RCC 7860 (cell line): ENCODE measurements around the gene GRM8.

Experiments
- DNase-seq: peaks from one replicate; pipeline ENCODE4 v3.0.0-alpha.2; 2015; ENCODE audit warnings: low spot score
- FAIRE-seq: peaks from 2 replicates; lab custom pipeline; 2012; peaks lifted over from hg19 to GRCh38; lab: Jason Lieb, UNC

Gene GRM8

DNA sequence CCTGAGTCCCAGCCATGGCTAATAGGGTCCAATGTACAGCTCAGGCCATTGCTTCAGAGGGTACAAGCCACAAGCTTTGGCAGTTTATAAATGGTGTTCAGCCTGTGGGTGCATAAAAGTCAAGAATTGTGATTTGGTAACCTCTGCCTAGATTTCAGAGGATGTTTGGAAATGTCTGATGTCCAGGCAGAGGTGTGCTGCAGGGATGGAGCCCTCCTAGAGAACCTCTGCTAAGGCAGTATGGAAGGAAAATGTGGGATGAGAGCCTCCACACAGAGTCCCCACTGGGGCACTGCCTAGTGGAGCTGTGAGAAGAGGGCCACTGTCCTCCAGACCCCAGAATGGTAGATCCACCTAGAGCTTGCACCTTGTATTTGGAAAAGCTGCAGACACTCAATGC is 779.9 kb downstream of the GRM8 start:
- DNase-seq (no peak), FAIRE-seq (no peak)

DNA sequence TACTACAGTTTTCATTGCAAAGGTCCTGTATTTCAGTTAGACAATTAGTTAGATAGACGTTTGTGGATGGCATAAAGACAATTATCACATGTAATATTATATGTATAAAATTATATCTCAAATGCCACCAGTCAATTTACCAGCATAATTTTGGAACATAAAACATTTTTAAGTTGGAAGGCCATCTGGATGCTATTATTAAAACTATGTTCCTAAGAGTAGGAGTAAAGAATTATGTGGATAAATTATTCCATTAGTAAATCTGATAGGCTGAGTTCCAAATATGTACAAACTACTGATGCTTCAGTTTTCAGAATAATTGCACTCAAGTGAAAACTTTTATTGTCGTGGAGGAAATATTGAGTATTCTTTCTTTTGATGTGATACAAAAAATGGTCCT is 790.3 kb downstream of the GRM8 start:
- FAIRE-seq (no peak), DNase-seq (no peak)

- no peak for FAIRE-seq
- DNase-seq = no peak
Observed at GRCh38 chr7:126460664-126461063, 792.1 kb downstream of the GRM8 start.

GRCh38 chr7:126453104-126453503 is 799.6 kb downstream of the GRM8 start:
- FAIRE-seq (no peak), DNase-seq (no peak)

GRCh38 chr7:126450269-126450671 is 802.5 kb downstream of the GRM8 start:
- DNase-seq (no peak), FAIRE-seq (no peak)

DNA sequence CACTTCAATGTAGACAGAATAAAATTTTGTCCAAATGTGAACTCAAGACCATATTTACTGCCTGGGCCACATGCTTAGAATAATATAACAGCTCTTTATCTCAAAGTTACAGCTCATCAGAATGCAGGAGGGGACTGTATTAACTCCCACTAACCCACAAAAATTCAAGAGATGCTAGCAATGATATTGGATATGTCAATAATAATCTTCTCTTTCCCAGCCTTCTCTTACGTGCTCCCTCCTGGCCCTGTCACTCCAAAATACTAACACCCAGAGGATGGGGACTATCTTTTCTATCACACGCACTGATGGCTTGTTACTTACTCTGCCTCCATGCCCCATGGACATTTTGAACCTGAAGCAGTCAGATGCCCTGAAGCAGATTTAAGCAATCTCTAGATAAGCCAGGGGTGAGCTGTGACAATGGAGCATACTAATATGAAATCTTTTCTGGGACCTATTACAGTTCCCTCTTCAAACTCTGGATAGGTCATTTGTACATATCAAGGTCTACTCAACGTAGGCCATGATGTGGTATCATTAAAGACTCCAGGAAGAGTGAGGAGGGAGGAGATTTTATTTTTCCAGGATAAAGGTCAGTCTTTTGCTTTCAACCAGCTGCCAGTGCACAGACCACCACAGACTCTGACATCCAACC is 803.0 kb downstream of the GRM8 start:
- FAIRE-seq = no peak
- DNase-seq = no peak

- no peak for FAIRE-seq
- no peak for DNase-seq
Observed at GRCh38 chr7:126447984-126448383, 804.8 kb downstream of the GRM8 start.

DNA sequence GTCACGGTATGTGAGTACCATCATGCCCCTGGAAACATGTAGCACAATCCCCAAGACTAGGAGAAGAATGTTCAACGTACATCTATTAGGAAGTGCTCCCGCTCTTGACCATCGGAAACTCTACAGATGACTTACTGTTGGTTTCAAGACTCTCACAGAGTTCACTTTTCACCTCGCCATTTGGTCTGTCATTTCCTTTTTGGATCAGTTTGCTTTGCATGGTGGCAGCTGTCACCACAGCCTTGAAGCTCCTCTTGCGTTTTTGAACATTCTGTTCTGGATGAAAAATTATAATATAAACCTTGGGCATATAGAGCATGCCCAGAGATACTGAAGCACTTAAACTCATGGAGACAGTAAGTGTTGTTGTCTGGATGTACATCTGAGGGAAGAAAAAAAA is 806.8 kb downstream of the GRM8 start:
- DNase-seq (no peak), FAIRE-seq (no peak)

DNA sequence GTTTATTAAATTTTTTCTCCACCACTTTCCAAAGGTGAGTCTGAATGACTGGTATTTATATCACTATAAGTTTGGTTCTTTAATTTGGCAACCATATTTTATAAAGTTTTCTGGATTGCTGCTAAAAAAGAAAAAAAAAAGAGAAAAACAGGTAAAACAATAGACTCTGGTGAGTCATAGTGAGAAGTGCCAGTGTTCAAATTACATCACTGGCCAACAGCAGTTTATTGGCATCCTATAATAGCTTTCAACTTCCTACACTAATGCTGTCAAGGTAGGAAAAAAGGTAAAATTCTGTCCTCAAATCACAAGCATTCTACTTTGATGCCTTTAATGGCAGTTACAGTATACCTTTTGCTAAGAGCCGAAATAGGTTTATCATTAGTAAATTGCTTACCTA is 808.8 kb downstream of the GRM8 start:
- FAIRE-seq (no peak), DNase-seq (no peak)

- no peak for DNase-seq
- no peak for FAIRE-seq
Observed at GRCh38 chr7:126442908-126443307, 809.8 kb downstream of the GRM8 start.

GRCh38 chr7:126441745-126442144 is 811.0 kb downstream of the GRM8 start:
- DNase-seq (no peak), FAIRE-seq (no peak)

DNA sequence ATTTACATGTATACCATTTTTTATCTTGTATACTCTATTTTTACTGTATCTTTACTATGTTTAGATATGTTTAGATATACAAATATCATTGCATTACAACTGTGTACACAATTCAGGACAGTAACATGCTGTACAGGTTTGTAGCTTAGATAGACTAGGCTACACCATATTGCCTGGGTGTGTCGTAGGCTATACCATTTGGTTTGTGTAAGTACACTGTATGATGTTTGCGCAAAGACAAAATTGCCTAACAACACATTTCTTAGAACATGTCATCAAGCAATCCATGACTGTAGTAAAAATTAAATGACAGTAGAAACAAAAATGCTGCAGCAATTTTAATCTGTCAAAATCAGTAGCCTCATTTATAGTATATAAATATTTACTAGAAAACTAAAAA is 812.2 kb downstream of the GRM8 start:
- no peak for FAIRE-seq
- no peak for DNase-seq

DNA sequence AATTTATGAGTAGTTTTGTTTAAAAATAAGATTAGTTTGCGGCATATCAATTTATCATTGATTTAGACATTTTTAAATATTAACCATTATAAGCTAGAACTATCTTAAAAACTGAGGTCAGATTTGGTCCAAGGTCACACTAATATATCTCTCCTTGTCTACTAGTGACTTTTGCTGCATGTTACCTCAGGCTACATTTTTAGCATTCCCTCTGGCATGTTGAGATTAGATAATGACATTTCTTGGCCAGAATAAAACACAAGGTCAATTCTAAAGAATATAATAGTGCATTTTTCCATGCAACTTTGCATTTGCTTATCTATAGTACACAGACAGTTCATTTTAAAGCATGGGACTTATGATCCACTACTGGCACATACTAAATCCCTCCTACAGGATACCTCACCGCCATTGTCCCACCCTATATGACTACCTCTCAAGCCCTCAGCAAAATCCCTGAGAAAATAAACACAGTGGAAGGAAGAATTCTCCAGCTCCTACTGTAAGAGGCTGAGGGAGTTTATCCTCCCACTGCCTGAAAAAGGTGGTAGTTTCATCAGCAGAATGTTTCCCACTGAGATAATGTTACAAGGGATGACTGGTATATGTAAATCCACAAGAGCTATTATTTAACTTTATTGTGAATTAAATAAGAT is 816.4 kb downstream of the GRM8 start:
- no peak for DNase-seq
- FAIRE-seq = no peak

DNA sequence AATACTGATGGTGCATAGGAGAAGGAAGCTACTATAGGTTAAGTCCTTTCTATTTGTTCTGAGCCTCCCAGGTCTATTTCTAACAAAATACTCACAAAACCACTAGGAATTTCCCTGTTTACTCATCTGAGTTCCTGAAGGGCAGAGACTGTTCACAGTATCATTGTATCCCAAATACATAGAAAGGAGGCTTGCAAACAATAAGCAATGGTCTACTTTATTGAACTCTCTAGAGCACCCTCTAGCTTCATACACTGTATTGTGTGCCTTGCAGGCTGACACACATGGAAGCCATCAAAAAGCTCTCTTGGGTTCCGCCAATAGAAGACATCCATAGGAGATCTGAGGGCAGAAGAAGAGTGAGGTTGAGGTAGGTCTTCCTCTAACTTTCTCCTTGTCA is 826.1 kb downstream of the GRM8 start:
- no peak for DNase-seq
- no peak for FAIRE-seq

DNA sequence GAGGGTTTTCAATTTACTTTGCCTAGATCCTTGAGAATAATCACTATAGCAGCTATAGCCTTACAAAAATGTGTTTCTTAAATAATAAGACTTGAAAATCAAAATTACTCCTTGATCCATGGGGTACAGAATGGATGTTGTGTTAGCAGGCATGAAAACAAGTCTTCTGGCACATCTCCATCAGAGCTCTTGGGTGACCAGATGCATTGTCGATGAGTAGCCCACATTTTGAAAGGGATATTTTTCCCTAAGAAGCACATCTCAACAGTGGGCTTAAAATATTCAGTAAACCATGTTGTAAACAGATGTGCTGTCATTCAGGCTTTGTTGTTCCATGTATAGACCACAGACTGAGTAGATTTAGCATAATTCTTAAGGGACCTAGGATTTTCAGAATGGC is 827.8 kb downstream of the GRM8 start:
- FAIRE-seq (no peak), DNase-seq (no peak)

DNA sequence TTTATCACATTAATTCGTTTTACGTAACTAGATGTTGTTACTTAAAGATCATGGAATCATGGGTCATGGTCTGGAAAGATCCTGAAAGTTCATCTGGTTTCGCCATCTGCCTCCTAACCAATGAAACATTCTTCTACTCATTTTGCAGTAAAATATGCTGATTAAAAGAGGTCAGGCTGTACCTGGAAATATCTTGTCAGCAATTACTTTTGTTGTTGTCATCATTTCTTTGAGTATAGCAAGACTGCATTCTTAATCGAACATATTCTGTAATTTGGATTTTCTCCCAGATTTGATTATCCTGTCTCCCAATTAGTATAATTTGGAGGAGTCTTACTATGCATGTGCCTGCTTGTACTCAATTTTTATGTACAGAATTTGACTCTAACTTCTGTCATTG is 833.7 kb downstream of the GRM8 start:
- FAIRE-seq (no peak), DNase-seq (no peak)

DNA sequence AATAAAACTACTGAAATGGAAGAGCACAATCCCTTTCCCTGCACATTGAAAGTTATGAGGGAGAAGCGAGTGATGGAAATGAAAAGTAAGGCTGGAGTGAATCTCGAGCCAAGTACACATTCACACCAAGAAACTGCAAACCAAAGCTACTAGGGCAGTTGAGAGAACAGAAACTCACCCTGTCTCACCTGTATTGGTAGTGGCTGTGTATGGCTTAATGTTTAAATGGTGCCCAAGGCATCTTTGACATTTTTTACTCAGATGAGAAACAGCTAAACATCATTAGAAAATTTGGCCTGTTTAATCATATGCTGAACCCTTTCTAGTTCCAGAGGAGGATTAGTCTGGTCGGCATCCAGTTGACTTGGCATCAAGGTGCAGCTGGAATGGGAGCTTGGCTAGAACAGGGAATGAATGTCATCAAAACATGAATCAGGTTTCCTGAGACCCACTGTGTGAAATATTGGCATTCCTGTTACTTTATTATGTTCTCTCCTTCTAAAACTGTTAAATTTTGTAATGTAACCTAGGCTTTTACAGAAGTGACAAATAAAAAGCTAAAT is 840.8 kb downstream of the GRM8 start:
- no peak for FAIRE-seq
- no peak for DNase-seq

GRCh38 chr7:126411032-126411820 is 841.5 kb downstream of the GRM8 start:
- FAIRE-seq = peak; percentile 2
- DNase-seq = no peak

DNA sequence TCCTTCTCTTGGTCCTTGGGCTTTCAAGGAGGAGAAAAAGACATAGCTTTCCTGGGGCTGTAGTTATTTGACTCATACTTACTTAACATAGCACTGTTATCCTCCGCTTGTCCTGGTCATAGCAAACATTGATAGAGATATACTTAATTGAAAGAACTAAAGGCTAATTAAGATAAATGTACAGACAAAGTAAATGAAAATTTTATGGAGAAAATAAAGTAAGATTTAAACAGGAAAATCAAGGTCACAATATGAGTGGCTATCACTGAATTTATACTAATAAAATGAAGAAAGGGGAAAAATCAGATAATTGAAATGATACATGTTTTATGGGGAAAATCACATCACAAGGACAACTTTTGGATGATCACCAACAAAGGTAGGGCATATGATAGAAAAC is 849.7 kb downstream of the GRM8 start:
- DNase-seq (no peak), FAIRE-seq (no peak)

DNA sequence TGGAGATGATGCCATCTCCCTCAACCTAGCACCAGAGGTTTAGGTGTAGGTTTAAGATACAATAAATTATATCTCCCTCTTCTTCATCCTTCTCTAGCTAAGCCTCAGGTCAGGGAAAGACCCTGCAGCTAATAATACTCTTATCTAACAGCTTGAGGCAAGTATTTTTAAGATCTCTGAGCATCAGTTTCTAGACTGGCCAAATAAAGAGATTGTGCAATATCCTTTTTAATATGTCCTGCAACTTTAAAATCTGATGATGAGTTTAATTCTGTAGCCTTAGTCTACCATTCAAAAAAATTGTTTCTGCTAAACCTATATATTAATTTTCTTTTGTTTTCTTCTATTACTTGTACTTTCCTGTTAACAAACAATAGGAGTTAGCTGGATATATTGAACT is 850.8 kb downstream of the GRM8 start:
- no peak for DNase-seq
- peak; percentile 12 for FAIRE-seq

DNA sequence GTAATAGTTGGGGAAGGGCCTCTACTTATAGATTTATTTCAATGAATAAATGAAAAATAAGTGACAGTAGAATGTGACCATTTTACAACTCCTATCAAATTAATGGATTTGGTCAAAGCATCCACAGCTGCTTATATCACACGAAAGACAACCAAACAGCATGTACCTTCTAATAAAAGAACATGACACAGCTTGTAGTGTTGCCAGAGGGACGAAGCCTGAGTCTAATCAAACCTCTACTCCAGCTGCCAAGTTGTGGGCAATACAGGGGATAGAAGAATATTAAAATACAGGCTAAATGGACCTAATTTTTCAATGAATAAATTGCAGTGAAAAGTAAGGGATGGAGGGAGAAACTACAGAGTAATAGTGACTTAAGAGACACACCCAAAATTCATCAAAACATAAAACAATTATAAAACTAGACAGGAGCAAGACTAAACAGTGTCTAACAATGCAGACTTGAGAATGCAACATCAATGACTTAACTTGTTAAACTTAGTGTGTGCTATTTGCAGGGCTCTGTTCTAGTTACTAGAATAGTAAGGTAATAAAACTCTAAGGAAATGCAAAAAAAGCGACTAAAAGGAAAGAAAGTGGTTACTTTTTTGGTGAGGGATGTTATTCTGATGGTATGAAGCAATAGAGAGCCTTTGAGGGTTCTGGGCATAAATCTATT is 853.8 kb downstream of the GRM8 start:
- FAIRE-seq (no peak), DNase-seq (no peak)
